GM21717 (cell line): ENCODE data around the gene TMEM156.
A peak's percentile ranks its signal among the peaks of the same experiment; 100 is the strongest.
"Not testable (repeated sequence)": the region's sequence is repeated elsewhere in the genome, so short reads cannot be mapped to it uniquely, and the experiment has no call there.

ENCODE experiments used
- ATAC-seq: cut with Tn5 transposase; IDR thresholded peaks from one replicate; pipeline ENCODE4 v1.9.1; 2021; ENCODE audit warnings: mild to moderate bottlenecking, moderate library complexity; ENCODE audit not compliant: unreplicated experiment

TMEM156 gene

GRCh38 chr4:39044364-39044955 is 12.3 kb upstream of the TMEM156 start:
- peak; percentile 70 for ATAC-seq

- ATAC-seq: no peak
Measured at GRCh38 chr4:39043861-39044363, 11.7 kb upstream of the TMEM156 start.

DNA sequence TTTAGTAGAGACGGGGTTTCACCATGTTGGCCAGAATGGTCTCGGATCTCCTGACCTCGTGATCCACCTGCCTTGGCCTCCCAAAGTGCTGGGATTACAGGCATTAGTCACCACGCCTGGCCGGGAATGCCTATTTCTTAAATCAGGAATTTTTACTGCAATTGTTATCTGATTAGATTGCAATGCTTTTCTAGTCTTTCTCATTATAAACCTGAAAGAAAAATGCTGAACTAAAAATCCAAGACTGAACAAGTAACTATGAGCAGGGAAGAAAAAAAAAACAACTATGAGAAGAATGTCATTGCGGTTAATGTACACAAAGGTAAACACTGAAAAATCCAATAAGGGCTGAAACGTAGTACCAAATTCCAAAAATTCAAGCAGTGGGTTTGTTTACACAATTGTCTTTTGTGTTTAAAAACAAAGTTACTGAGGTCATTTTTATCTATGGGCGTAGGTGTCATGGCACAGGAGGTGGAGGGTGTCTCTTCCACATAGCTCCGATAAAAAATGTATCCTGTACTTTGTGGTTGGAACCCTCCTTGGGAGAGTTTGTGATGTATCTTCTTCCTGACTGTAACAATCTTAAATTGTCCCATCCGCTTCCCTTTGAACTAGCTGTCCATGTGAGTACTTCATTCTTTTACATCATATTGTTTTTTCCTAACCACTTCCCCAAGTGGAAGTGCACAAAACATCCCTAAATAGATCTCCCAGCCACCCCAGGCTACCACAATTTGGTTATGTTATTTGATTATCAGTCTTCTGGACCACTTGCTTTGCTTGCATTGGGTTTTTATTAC is 11.1 kb upstream of the TMEM156 start:
- ATAC-seq: no peak

GRCh38 chr4:39042366-39042765 is 10.2 kb upstream of the TMEM156 start:
- ATAC-seq: no peak

GRCh38 chr4:39039108-39039507 is 6.9 kb upstream of the TMEM156 start:
- no peak for ATAC-seq

DNA sequence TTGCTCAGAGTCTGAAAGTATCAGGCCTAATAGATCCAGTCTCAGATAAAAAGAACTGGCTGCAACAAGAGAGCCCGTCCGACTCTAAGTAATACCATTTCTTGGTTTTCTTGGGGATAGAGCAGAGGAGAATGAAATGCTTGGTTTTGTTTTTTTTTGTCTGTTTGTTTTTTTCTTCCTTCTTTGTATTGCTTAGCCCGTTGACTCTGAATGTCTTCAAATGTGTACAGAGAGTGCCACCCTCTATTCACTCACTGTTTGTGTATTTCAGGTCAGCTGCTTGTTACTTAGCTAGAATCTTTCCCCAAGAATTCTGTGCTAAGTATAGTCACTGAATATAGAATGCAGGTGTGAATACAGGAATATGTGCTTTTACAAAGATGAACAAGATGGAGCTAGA is 5.7 kb upstream of the TMEM156 start:
- no peak for ATAC-seq

DNA sequence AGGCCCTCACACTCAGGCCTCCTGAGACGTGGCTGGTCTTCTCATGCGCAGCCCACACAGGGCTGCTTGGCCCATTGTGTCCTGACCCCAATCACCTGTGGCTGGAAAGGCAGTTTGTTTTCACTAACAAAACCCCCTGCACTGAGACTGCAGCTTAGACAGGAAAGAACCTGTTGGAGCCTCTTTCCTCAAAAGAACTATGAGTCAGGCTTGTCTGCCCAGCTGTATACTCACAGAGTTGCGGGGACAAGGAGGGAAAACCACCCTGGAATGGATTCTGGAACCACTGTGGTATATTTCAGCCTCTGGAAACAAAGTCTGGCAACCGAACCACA is 5.2 kb upstream of the TMEM156 start:
- ATAC-seq: no peak

DNA sequence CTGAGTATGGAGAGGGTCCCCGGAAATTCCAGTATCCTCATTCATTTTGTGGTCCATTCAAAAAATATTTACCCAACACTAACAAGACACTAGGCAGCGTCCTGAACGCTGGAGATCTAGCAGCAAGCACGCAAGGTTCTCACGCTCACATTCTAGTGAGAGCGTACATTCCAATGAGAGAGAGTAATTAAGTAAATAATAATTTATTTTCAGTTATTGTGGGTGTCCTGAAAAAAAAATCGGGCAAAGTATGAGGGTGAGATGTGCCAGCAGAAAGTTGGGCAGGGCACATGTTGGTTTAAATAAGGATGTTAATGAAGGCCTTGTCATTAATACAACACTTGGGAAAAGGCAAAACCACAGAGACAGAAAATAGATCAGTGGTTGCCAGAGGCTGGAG is 4.0 kb upstream of the TMEM156 start:
- ATAC-seq: no peak

- not testable (repeated sequence) for ATAC-seq
Measured at GRCh38 chr4:39031590-39032020, 604 bp downstream of the TMEM156 start.

DNA sequence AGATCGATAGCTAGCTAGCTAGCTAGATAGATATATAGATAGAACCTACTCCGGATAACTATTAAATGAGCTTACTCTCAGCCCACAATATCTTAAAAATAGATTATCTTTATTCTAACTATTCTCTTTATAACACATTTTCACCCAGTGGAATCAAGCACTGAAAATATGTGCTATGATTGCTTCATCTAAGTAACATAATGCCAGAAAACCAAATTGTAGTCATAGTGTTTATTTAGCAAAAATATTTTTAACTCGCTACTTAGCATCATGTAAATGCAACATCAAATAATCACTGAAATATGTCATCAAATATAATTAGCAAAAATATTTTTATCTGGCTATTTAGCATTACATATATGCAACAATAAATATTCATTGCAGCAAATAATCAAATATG is 1.5 kb downstream of the TMEM156 start:
- no peak for ATAC-seq

- ATAC-seq: peak; percentile 36
Measured at GRCh38 chr4:39029752-39030694, 2.2 kb downstream of the TMEM156 start.

DNA sequence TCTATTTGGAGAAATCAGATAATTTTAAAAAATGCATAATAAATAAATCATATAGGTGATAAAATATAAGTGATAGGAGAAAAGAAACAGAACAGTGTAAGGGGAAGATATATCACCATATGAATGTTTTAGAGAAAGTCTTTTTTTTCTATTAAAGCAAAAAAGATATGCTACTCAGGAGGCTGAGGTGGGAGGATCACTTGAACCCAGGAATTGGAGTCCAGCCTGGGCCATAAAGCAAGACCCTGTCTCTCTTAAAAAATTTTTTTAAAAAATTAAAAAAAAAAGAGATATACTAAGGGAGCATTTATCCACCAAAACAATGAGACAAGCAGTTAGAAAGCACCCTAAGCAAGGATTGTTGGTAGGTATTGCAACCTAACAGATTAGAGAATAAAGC is 6.1 kb downstream of the TMEM156 start:
- no peak for ATAC-seq

- no peak for ATAC-seq
Measured at GRCh38 chr4:39025552-39026085, 6.6 kb downstream of the TMEM156 start.

- no peak for ATAC-seq
Measured at GRCh38 chr4:39024311-39024865, 7.8 kb downstream of the TMEM156 start.

- ATAC-seq: no peak
Measured at GRCh38 chr4:39023059-39023458, 9.2 kb downstream of the TMEM156 start.

GRCh38 chr4:39022241-39022640 is 10.0 kb downstream of the TMEM156 start:
- no peak for ATAC-seq

DNA sequence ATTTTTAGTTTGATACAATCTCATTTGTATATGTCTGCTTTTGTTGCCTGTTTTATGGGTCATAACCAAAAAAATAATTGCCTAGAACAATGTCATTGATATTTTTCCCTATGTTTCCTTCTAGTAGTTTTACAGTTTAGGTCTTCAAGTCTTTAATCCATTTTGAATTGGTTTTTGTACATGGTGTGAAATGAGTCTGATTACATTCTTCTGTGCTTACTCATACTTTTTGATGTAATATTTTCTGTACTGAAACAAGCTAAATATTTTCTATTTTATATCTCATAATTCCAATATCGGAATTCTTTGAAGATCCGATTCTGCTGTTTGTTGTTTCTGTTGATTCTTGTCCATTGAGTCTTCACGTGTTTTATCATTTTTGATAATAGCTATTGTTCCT is 10.6 kb downstream of the TMEM156 start:
- ATAC-seq: no peak

DNA sequence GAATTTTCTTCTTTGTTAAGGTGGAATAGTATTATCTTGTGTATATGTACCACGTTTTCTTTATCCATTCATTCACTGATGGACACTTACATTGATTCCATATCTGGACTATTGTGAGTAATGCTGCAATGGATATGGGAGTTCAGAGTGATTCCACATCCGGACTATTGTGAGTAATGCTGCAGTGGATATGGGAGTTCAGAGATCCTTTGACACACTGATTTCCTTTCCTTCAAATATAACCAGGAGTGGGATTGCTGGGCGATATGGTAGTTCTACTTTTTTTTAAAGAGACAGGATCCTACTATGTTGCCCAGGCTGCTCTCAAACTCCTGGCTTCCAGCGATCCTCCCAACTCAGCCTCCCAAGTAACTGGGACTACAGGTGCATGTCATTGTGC is 12.1 kb downstream of the TMEM156 start:
- no peak for ATAC-seq

DNA sequence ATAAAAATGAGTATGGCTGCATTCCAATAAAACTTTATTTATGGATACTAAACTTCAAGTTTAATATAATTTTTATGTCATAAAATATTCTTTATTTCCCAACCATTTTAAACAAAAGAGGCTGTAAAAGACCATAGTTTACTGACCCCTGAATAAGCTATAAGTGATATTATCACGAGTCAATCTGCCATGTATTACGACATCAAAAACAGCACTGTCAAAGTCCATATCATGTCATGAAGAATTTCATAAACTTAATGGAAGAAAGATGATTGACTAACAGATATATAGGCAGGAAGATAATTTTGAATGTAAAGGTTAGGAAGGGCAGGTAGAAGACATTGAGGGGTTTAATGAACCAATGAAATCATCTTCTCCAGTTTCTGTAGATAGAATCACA is 18.2 kb downstream of the TMEM156 start:
- ATAC-seq: no peak

DNA sequence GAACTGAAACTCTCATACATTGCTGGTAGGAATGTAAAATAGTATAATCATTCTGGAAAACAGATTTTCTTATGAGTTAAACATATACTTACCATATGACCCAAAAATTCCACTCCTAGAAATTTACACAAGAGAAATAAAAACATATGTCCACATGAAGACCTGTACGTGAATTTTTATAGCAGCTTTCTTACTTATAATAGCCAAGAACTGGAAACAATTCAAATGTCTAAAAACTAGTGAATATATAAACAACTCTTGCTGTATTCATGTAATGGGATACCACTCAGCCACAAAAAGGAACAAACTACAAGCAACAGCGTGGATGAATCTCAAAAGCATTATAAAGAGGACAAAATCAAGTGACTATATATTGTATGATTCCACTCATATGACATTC is 27.5 kb downstream of the TMEM156 start:
- ATAC-seq: no peak

DNA sequence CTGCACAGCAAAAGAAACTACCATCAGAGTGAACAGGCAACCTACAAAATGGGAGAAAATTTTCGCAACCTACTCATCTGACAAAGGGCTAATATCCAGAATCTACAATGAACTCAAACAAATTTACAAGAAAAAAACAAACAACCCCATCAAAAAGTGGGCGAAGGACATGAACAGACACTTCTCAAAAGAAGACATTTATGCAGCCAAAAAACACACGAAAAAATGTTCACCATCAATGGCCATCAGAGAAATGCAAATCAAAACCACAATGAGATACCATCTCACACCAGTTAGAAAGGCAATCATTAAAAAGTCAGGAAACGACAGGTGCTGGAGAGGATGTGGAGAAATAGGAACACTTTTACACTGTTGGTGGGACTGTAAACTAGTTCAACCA is 30.2 kb downstream of the TMEM156 start:
- not testable (repeated sequence) for ATAC-seq
